Measurements from ENCODE around the gene PSD4.

The PSD4 gene

GRCh38 chr2:113240915-113241911, 67.4 kb downstream of the PSD4 start:
- DNase-seq = no peak

DNA sequence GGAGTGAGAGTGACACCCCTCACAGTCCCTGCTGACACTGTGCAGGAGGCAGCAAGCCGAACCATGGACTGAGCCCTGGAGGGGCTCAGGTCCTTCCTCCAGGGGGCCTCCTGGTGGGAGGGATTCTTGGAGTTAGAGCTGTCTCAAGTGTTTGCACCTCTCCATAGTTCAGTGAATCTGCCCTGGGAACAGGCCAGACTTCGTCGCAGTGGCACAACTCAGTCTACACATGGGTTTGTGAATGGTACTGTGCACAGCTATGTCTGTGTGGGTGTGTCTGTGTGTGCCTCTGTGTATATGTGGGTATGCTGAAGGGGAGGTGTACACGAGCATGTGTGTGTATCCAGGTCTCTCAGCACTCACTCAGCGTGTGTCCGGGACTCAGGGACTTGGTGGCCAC, 68.6 kb downstream of the PSD4 start:
- DNase-seq = no peak

- DNase-seq = no peak
Measured at GRCh38 chr2:113245276-113245711, 71.5 kb downstream of the PSD4 start.

- no peak for DNase-seq
Measured at GRCh38 chr2:113246606-113247005, 72.8 kb downstream of the PSD4 start.

- no peak for DNase-seq
Measured at GRCh38 chr2:113248997-113249770, 75.4 kb downstream of the PSD4 start.

- DNase-seq = no peak
Measured at GRCh38 chr2:113251118-113251517, 77.3 kb downstream of the PSD4 start.

GRCh38 chr2:113252047-113252590, 78.3 kb downstream of the PSD4 start:
- no peak for DNase-seq

DNA sequence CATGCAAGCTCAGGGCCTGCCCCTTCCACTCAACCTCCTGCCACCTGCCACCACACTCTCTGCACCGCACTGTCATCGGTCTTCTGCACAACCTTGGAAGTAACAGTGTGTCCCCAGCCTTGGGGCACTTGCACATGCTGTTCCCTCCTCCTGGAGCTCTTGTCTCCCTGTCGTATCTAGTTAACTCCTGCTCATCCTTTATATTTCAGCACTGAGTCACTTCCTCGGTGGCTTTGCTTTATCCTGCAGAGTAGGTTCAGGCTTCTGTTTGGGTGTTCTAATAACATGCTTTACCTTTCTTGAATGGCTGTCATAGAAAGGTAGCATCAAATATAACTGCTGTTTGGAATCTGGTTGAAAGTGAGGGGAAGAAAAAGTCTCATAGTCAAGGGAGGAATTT, 79.7 kb downstream of the PSD4 start:
- DNase-seq = no peak

DNA sequence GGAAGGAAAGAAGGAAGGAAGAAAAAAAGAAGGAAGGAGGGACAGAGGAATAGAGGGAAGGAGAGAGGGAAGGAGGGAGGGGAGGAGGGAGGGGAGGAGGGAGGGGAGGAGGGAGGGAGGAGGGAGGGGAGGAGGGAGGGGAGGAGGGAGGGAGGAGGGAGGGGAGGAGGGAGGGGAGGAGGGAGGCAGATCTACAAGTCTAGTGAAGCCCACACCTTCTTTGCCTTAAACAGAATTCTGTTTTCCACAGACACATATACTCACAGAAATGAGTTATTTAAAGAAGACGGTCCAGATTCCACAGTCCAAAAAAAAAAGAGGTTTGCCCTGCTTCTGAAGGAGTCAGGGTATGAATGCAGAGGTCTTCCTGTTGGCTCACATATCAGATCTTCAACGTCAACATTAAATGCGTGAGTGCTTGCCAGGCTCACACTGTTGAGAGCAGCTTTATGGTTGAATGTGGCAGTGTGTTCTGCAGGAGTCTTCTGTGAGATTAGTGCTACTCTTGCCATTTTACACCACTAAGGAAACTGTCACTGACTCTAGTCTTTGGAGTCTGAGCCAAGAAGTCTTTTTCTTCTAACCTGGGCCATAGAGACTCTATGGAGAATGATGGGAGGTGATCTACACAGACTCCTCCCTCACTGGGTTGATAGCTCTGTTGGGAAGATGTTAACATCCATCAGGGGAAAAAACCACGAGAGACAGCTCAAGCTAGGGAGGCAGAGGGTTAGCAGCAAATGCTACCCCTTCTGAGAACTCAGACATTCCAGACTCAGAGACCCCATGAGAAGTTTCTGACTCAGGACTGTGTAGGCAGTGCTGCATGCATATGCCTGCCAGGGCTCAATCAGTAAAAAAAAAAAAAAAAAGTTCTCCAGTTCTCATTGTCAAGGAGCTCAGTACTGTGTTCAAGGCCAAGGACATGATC, 81.6 kb downstream of the PSD4 start:
- no peak for DNase-seq

- DNase-seq = no peak
Measured at GRCh38 chr2:113257516-113258264, 83.9 kb downstream of the PSD4 start.

DNA sequence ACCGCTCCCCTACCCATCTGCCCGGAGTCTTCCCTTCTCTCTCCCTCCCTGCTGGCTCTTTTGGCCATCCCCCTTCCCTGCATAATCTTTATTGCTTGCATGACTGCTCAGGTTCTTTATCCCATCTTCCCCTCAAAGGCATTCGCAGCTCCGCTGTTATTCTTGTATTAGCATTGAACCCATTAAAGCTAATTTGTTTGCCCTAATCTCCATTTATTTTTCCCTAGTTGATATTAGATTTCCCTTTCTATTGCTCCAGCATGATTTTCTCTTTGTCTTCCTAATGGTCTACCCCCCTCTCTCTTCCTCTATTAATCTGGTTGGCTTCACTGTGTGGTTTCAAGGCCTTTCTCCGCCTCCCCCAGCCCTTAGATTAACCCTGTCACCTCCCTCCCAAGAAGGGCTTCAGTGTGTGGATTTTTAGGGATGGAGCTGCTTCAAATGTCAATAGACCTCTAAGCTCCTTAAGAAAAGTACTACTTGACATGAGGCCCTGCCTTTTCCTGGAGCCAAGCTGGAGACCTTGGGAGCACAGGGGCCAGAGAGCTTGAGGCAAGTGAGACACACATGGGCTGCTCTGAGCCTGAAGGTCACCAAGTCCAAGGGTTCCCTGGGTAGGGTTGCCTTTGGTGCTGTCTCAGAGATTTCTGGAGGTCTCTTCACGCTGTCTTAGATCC, 84.8 kb downstream of the PSD4 start:
- no peak for DNase-seq
